Measurements from ENCODE around the gene RPL10.

- no peak for TF ChIP-seq CTCF (IDR thresholded peaks at IDR 0.05)
- no peak for TF ChIP-seq POLR2AphosphoS5 (IDR thresholded peaks at IDR 0.05; ENCODE audit: low read depth, low read length)
- TF ChIP-seq REST (IDR thresholded peaks at IDR 0.05; ENCODE audit: insufficient read depth in 1 of 2, low read depth in 2 of 2, low read length in 1 of 2): no peak
These were observed 32.3 kb downstream of the RPL10 start for GRCh38 chrX:154430479-154430878.
